Neural progenitor cell (in vitro differentiated cells): ENCODE results near the gene ASPHD1. TPM values are rescaled to one million over a fixed set of nuclear protein-coding genes. Genes with fewer than 3 reads are reported as not detected.
"Not testable (repeated sequence)": the region's sequence is repeated elsewhere in the genome, so short reads cannot be mapped to it uniquely, and the experiment has no call there.

Experiments used
- DNase-seq: peaks from one replicate; pipeline ENCODE4 v3.0.0-alpha.2; 2016; ENCODE audit warnings: low spot score
- H2AFZ ChIP-seq: fragments of 200-600 bp; sonication (generic); replicated peaks from 2 replicates; pipeline ENCODE4 v1.6.1; 2016; ENCODE audit warnings: antibody characterized with exemption
- H3F3A ChIP-seq: fragments of 200-600 bp; sonication (generic); 2 replicates; pipeline ENCODE4 v1.6.1; 2016; ENCODE audit warnings: antibody characterized with exemption, low read depth
- H3K27ac ChIP-seq: fragments of 200-600 bp; sonication (generic); 2 replicates; pipeline ENCODE4 v1.5.1; 2016; ENCODE audit warnings: mild to moderate bottlenecking
- H3K27me3 ChIP-seq: fragments of 200-600 bp; sonication (generic); 2 replicates; pipeline ENCODE4 v1.6.1; 2016; ENCODE audit warnings: mild to moderate bottlenecking, moderate library complexity
- H3K36me3 ChIP-seq: fragments of 200-600 bp; sonication (generic); 2 replicates; pipeline ENCODE4 v1.5.1; 2016
- H3K4me1 ChIP-seq: fragments of 200-600 bp; sonication (generic); 2 replicates; pipeline ENCODE4 v1.6.1; 2016; ENCODE audit warnings: mixed run types
- H3K4me2 ChIP-seq: fragments of 200-600 bp; sonication (generic); 2 replicates; pipeline ENCODE4 v1.6.1; 2016
- H3K4me3 ChIP-seq: fragments of 200-600 bp; sonication (generic); 2 replicates; pipeline ENCODE4 v1.5.1; 2016
- H3K79me2 ChIP-seq: fragments of 200-600 bp; sonication (generic); 2 replicates; pipeline ENCODE4 v1.6.1; 2016; ENCODE audit warnings: low read depth
- H3K9ac ChIP-seq: fragments of 200-600 bp; sonication (generic); 2 replicates; pipeline ENCODE4 v1.6.1; 2016
- H3K9me3 ChIP-seq: fragments of 200-600 bp; sonication (generic); 2 replicates; pipeline ENCODE4 v1.5.1; 2016; ENCODE audit warnings: low read depth
- H4K20me1 ChIP-seq: fragments of 200-600 bp; sonication (generic); 2 replicates; pipeline ENCODE4 v1.6.1; 2016; ENCODE audit warnings: low read depth
- H3K27ac Mint-ChIP-seq: 3 replicates; pipeline ENCODE4 v1.8.0; 2021; ENCODE audit warnings: mixed read lengths
- H3K27me3 Mint-ChIP-seq: 2 replicates; pipeline ENCODE4 v1.8.0; 2022; ENCODE audit warnings: low read depth, mild to moderate bottlenecking, inconsistent platforms, moderate library complexity, mixed read lengths; ENCODE audit not compliant: insufficient read depth
- H3K36me3 Mint-ChIP-seq: 3 replicates; pipeline ENCODE4 v1.8.0; 2021; ENCODE audit warnings: mixed read lengths
- H3K4me1 Mint-ChIP-seq: 3 replicates; pipeline ENCODE4 v1.8.0; 2021; ENCODE audit warnings: mixed read lengths
- H3K4me3 Mint-ChIP-seq: 3 replicates; pipeline ENCODE4 v1.8.0; 2021; ENCODE audit warnings: mild to moderate bottlenecking, moderate library complexity, mixed read lengths
- H3K9me3 Mint-ChIP-seq: 3 replicates; pipeline ENCODE4 v1.8.0; 2020; ENCODE audit warnings: mixed read lengths
- EZH2 ChIP-seq: fragments of 200-600 bp; sonication (generic); IDR thresholded peaks from 2 replicates; pipeline ENCODE4 v1.6.1; 2017; ENCODE audit warnings: antibody characterized with exemption, mild to moderate bottlenecking, moderate library complexity
- EZH2phosphoT487 ChIP-seq: fragments of 200-600 bp; sonication (generic); IDR thresholded peaks from 2 replicates; pipeline ENCODE4 v1.6.1; 2017; ENCODE audit warnings: antibody characterized with exemption
- total RNA-seq: library from RNA; depleted of rRNA; stranded (reverse); fragments of >200 nt; gene quantifications from 2 replicates; pipeline ENCODE4 v1.2.3, GENCODE V29; 2015; ENCODE audit warnings: low replicate concordance
- TF ChIP-seq, protein P1 (sequence below): fragments of 200-600 bp; sonication (generic); IDR thresholded peaks from 2 replicates; pipeline ENCODE4 v1.5.1; 2017; ENCODE audit warnings: antibody characterized with exemption, mild to moderate bottlenecking

ASPHD1 gene
- total RNA-seq, 1 donor from 2014 or later: 0.97 TPM

GRCh38 chr16:29868396-29869009 lies 31.8 kb upstream of the ASPHD1 start:
- Mint-ChIP-seq H3K36me3 (no peaks in the 10 kb centered on the region), H3K9me3 (no peaks in the 10 kb centered on the region), H3K4me3 (no peak overlapping the region), H3K27me3 (peaks cover 3% of the 10 kb centered on the region), H3K4me1 (no peaks in the 10 kb centered on the region), H3K27ac (no peak overlapping the region)
- TF ChIP-seq EZH2 (no peak), EZH2phosphoT487 (no peak)
- TF ChIP-seq, protein P1, sequence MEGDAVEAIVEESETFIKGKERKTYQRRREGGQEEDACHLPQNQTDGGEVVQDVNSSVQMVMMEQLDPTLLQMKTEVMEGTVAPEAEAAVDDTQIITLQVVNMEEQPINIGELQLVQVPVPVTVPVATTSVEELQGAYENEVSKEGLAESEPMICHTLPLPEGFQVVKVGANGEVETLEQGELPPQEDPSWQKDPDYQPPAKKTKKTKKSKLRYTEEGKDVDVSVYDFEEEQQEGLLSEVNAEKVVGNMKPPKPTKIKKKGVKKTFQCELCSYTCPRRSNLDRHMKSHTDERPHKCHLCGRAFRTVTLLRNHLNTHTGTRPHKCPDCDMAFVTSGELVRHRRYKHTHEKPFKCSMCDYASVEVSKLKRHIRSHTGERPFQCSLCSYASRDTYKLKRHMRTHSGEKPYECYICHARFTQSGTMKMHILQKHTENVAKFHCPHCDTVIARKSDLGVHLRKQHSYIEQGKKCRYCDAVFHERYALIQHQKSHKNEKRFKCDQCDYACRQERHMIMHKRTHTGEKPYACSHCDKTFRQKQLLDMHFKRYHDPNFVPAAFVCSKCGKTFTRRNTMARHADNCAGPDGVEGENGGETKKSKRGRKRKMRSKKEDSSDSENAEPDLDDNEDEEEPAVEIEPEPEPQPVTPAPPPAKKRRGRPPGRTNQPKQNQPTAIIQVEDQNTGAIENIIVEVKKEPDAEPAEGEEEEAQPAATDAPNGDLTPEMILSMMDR: no peak
- no peak overlapping the region for H3K4me2 ChIP-seq
- no peak overlapping the region for H3K9ac ChIP-seq
- no peaks in the 10 kb centered on the region for H4K20me1 ChIP-seq
- no peak overlapping the region for H2AFZ ChIP-seq
- H3K4me3 ChIP-seq: no peak overlapping the region
- H3K36me3 ChIP-seq: no peaks in the 10 kb centered on the region
- H3K27me3 ChIP-seq: no peaks in the 10 kb centered on the region
- no peaks in the 10 kb centered on the region for H3F3A ChIP-seq
- H3K27ac ChIP-seq: no peak overlapping the region
- DNase-seq: no peak
- no peaks in the 10 kb centered on the region for H3K9me3 ChIP-seq
- no peaks in the 10 kb centered on the region for H3K4me1 ChIP-seq
- H3K79me2 ChIP-seq: no peaks in the 10 kb centered on the region

DNA sequence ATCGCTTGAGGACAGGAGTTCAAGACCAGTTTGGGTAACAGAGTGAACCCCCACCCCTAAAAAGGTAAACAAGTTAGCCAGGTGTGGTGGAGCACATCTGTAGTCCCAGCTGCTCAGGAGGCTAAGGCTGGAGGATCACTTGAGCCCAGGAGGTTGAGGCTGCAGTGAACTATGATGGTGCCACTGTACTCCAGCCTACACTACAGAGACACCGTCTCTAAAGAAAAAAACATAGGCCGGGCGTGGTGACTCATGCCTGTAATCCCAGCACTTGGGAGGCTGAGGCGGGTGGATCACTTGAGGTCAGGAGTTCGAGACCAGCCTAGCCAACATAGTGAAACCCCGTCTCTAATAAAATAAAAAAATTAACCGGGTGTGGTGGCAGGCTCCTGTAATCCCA lies 31.2 kb upstream of the ASPHD1 start:
- not testable (repeated sequence) for H3K9me3 Mint-ChIP-seq, H3K27me3 Mint-ChIP-seq

DNA sequence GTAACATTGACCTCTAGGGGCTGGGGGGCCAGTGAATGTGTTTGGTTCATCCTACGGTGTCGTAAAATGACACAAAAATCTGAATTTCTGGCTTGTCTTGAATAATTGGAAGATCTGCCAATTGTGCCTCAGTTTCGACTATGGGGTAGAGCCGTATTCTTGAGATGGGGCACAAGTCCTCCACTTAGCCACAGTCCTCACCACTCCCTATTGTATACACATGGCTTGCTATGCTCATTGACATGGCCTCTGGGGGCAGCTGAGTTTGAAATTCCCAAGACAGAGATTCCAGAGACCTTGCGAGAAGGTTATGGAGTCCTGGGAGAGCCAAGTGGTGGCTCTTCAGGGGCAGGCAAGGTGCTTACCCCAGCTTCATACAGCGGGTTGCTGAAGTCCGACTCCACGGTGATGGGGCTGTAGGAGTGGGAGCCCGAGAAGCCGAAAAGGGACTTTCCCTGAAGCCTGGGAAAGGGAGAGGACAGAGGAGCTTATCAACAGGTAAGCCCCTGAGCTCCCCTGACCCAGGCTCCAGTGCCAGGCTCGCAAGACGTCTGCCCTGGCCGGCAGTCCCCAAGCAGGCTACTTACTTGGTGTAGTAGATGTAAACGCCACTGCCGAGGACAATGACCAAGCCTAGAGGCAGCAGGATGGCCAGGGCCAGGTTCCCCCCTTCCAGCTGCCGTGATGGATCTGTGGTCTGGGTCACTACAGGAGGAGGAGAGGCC lies 28.3 kb upstream of the ASPHD1 start:
- Histone ChIP-seq H3K4me1 (no peaks in the 10 kb centered on the region), H3K27ac (no peak overlapping the region), H3K79me2 (no peaks in the 10 kb centered on the region), H3K9ac (no peak overlapping the region), H3K36me3 (no peaks in the 10 kb centered on the region), H3K9me3 (no peaks in the 10 kb centered on the region), H3K4me2 (no peak overlapping the region), H2AFZ (no peak overlapping the region), H3K27me3 (peaks cover 14% of the 10 kb centered on the region), H3F3A (peaks cover 12% of the 10 kb centered on the region), H4K20me1 (no peaks in the 10 kb centered on the region), H3K4me3 (no peak overlapping the region)
- Mint-ChIP-seq H3K4me3 (no peak overlapping the region), H3K4me1 (peaks cover 2% of the 10 kb centered on the region), H3K36me3 (no peaks in the 10 kb centered on the region), H3K9me3 (no peaks in the 10 kb centered on the region), H3K27me3 (peaks cover 15% of the 10 kb centered on the region), H3K27ac (no peak overlapping the region)
- TF ChIP-seq, protein P1: no peak
- TF ChIP-seq EZH2phosphoT487 (no peak), EZH2 (no peak)
- DNase-seq: no peak

More for the DNA sequence above, 31.2 kb upstream of the ASPHD1 start:
- H3K36me3 ChIP-seq, H3K4me3 Mint-ChIP-seq, H2AFZ ChIP-seq, DNase-seq, H3K4me1 ChIP-seq, H3K27ac ChIP-seq, H3K27me3 ChIP-seq, H3F3A ChIP-seq, H3K27ac Mint-ChIP-seq, H3K4me3 ChIP-seq, H3K9me3 ChIP-seq, H3K36me3 Mint-ChIP-seq, H3K79me2 ChIP-seq, H3K4me2 ChIP-seq, H4K20me1 ChIP-seq, H3K4me1 Mint-ChIP-seq, H3K9ac ChIP-seq: not testable (repeated sequence)

- Mint-ChIP-seq H3K4me3 (no peak overlapping the region), H3K27ac (no peak overlapping the region), H3K36me3 (no peaks in the 10 kb centered on the region), H3K4me1 (peaks cover 7% of the 10 kb centered on the region), H3K9me3 (no peaks in the 10 kb centered on the region), H3K27me3 (peaks cover 26% of the 10 kb centered on the region)
- H3K27ac ChIP-seq: no peak overlapping the region
- peaks cover 3% of the 10 kb centered on the region for H3K4me1 ChIP-seq
- H3K79me2 ChIP-seq: no peaks in the 10 kb centered on the region
- no peaks in the 10 kb centered on the region for H4K20me1 ChIP-seq
- H3K27me3 ChIP-seq: peaks cover 20% of the 10 kb centered on the region
- H3K4me2 ChIP-seq: no peak overlapping the region
- TF ChIP-seq, protein P1: no peak
- no peak for TF ChIP-seq EZH2
- TF ChIP-seq EZH2phosphoT487: no peak
- no peak overlapping the region for H2AFZ ChIP-seq
- DNase-seq: no peak
- no peaks in the 10 kb centered on the region for H3K36me3 ChIP-seq
- no peak overlapping the region for H3K9ac ChIP-seq
- H3F3A ChIP-seq: peaks cover 22% of the 10 kb centered on the region
- no peaks in the 10 kb centered on the region for H3K9me3 ChIP-seq
- no peak overlapping the region for H3K4me3 ChIP-seq
These were observed 27.0 kb upstream of the ASPHD1 start for GRCh38 chr16:29873319-29873718.
